HEK293 (cell line): ENCODE measurements around the gene BTNL8.

Experiments used
- CTCF ChIA-PET: fragments of 350-600 bp; formaldehyde crosslinking; extraction: SDS; loops from one replicate; lab custom pipeline; 2021; ENCODE audit warnings: antibody characterized with exemption; lab: Yijun Ruan, JAX
- POLR2A ChIA-PET: fragments of 300-600 bp; formaldehyde crosslinking; extraction: SDS; loops from one replicate; lab custom pipeline; 2020; ENCODE audit warnings: antibody characterized with exemption, inconsistent platforms; lab: Yijun Ruan, JAX
- H3K27ac ChIP-seq: fragments of 200-500 bp; sonication (Bioruptor generic); 2 replicates; pipeline ENCODE4 v1.5.1; 2014; ENCODE audit warnings: low read depth, low read length, control low read depth, inconsistent platforms; ENCODE audit errors: extremely low read depth
- H3K36me3 ChIP-seq, 2 experiments: fragments of 200-500 bp in 1 of 2; sonication (Bioruptor generic) in 1 of 2; 1 replicate in 1 of 2; 2 replicates in 1 of 2; pipeline ENCODE4 v1.5.1; 2014 to 2017; ENCODE audit warnings: inconsistent platforms in 2 of 2, low read length in 2 of 2; ENCODE audit not compliant: control insufficient read depth in 2 of 2, insufficient read depth in 1 of 2
- H3K4me1 ChIP-seq: fragments of 200-500 bp; sonication (Bioruptor generic); 2 replicates; pipeline ENCODE4 v1.5.1; 2014; ENCODE audit warnings: mild to moderate bottlenecking, low read length, inconsistent platforms; ENCODE audit not compliant: control insufficient read depth, insufficient read depth
- H3K4me3 ChIP-seq: 2 replicates; pipeline ENCODE4 v1.5.1; 2011; ENCODE audit warnings: low read depth, mild to moderate bottlenecking, control low read depth, low read length, moderate library complexity
- H3K9me3 ChIP-seq: fragments of 200-500 bp; sonication (Bioruptor generic); 2 replicates; pipeline ENCODE4 v1.5.1; 2014; ENCODE audit warnings: low read depth, low read length, inconsistent platforms; ENCODE audit not compliant: control insufficient read depth, insufficient read depth
- BCL11B ChIP-seq: fragments of 450-650 bp; formaldehyde crosslinking; IDR thresholded peaks from 2 replicates; pipeline ENCODE4 v1.5.1; 2016; ENCODE audit warnings: low read depth, missing biosample characterization, missing genetic modification characterization
- FEZF1 ChIP-seq: fragments of 450-650 bp; formaldehyde crosslinking; IDR thresholded peaks from 2 replicates; pipeline ENCODE4 v1.5.1; 2016; ENCODE audit warnings: missing biosample characterization, missing genetic modification characterization
- GLIS2 ChIP-seq: fragments of 450-650 bp; formaldehyde crosslinking; IDR thresholded peaks from 2 replicates; pipeline ENCODE4 v1.5.1; 2016; ENCODE audit warnings: missing biosample characterization, missing genetic modification characterization
- RBAK ChIP-seq: fragments of 450-650 bp; formaldehyde crosslinking; IDR thresholded peaks from 2 replicates; pipeline ENCODE4 v1.5.1; 2016; ENCODE audit warnings: missing biosample characterization, missing genetic modification characterization
- YY1 ChIP-seq: fragments of 450-650 bp; formaldehyde crosslinking; IDR thresholded peaks from 2 replicates; pipeline ENCODE4 v1.5.1; 2018; ENCODE audit warnings: missing biosample characterization, missing genetic modification characterization
- ZIC2 ChIP-seq: fragments of 450-650 bp; formaldehyde crosslinking; IDR thresholded peaks from 2 replicates; pipeline ENCODE4 v1.5.1; 2016; ENCODE audit warnings: missing biosample characterization, missing genetic modification characterization
- ZNF114 ChIP-seq: fragments of 450-650 bp; formaldehyde crosslinking; IDR thresholded peaks from 2 replicates; pipeline ENCODE4 v1.5.0; 2017; ENCODE audit warnings: missing biosample characterization, missing genetic modification characterization
- ZNF121 ChIP-seq: fragments of 450-650 bp; formaldehyde crosslinking; IDR thresholded peaks from 2 replicates; pipeline ENCODE4 v1.5.1; 2016; ENCODE audit warnings: missing biosample characterization, missing genetic modification characterization
- ZNF184 ChIP-seq: fragments of 450-650 bp; IDR thresholded peaks from 2 replicates; pipeline ENCODE4 v1.5.1; 2018; ENCODE audit warnings: missing biosample characterization, mild to moderate bottlenecking, missing genetic modification characterization
- ZNF292 ChIP-seq: fragments of 450-650 bp; formaldehyde crosslinking; IDR thresholded peaks from 2 replicates; pipeline ENCODE4 v1.5.1; 2016; ENCODE audit warnings: low read depth, missing biosample characterization, missing genetic modification characterization, borderline replicate concordance
- ZNF341 ChIP-seq: fragments of 450-650 bp; formaldehyde crosslinking; IDR thresholded peaks from 2 replicates; pipeline ENCODE4; 2016; ENCODE audit warnings: low read depth, missing biosample characterization, missing genetic modification characterization
- ZNF394 ChIP-seq: fragments of 450-650 bp; formaldehyde crosslinking; IDR thresholded peaks from 2 replicates; pipeline ENCODE4 v1.5.1; 2016; ENCODE audit warnings: missing biosample characterization, missing genetic modification characterization, mild to moderate bottlenecking, moderate library complexity, borderline replicate concordance
- ZNF416 ChIP-seq: fragments of 450-650 bp; formaldehyde crosslinking; IDR thresholded peaks from 2 replicates; pipeline ENCODE4 v1.5.1; 2016; ENCODE audit warnings: missing biosample characterization, missing genetic modification characterization
- ZNF423 ChIP-seq: fragments of 450-650 bp; formaldehyde crosslinking; IDR thresholded peaks from 2 replicates; pipeline ENCODE4 v1.5.1; 2016; ENCODE audit warnings: missing biosample characterization, missing genetic modification characterization
- ZNF501 ChIP-seq: fragments of 450-650 bp; formaldehyde crosslinking; IDR thresholded peaks from 2 replicates; pipeline ENCODE4 v1.5.1; 2016; ENCODE audit warnings: missing biosample characterization, missing genetic modification characterization
- ZNF585B ChIP-seq: fragments of 450-650 bp; formaldehyde crosslinking; IDR thresholded peaks from 2 replicates; pipeline ENCODE4 v1.5.1; 2016; ENCODE audit warnings: missing biosample characterization, missing genetic modification characterization
- ZNF596 ChIP-seq: fragments of 450-650 bp; IDR thresholded peaks from 2 replicates; pipeline ENCODE4 v1.5.0; 2018; ENCODE audit warnings: missing biosample characterization, mild to moderate bottlenecking, missing genetic modification characterization, moderate library complexity
- ZNF664 ChIP-seq: fragments of 450-650 bp; formaldehyde crosslinking; IDR thresholded peaks from 2 replicates; pipeline ENCODE4 v1.5.1; 2016; ENCODE audit warnings: missing biosample characterization, missing genetic modification characterization
- ZSCAN16 ChIP-seq: fragments of 450-650 bp; formaldehyde crosslinking; IDR thresholded peaks from 2 replicates; pipeline ENCODE4 v1.5.1; 2016; ENCODE audit warnings: missing biosample characterization, missing genetic modification characterization
- TF ChIP-seq, protein P1 (sequence below): IDR thresholded peaks from 2 replicates; pipeline ENCODE4 v1.6.1; 2011; ENCODE audit warnings: mild to moderate bottlenecking, low read depth, low read length, borderline replicate concordance
- TF ChIP-seq, protein P2 (sequence below): fragments of 450-650 bp; formaldehyde crosslinking; IDR thresholded peaks from 2 replicates; pipeline ENCODE4 v1.5.1; 2016; ENCODE audit warnings: missing biosample characterization, missing genetic modification characterization
- TF ChIP-seq, protein P3 (sequence below): sonication (generic); formaldehyde crosslinking; IDR thresholded peaks from 2 replicates; pipeline ENCODE4 v1.8.1; 2022; ENCODE audit warnings: mild to moderate bottlenecking, moderate library complexity, missing genetic modification reagents
- TF ChIP-seq, protein P4 (sequence below): fragments of 450-650 bp; formaldehyde crosslinking; IDR thresholded peaks from 2 replicates; pipeline ENCODE4 v1.5.1; 2016; ENCODE audit warnings: missing biosample characterization, missing genetic modification characterization
- TF ChIP-seq, protein P5 (sequence below): fragments of 450-650 bp; formaldehyde crosslinking; IDR thresholded peaks from 2 replicates; pipeline ENCODE4 v1.5.1; 2016; ENCODE audit warnings: missing biosample characterization, missing genetic modification characterization
- TF ChIP-seq, protein P6 (sequence below): fragments of 450-650 bp; formaldehyde crosslinking; IDR thresholded peaks from 2 replicates; pipeline ENCODE4 v1.5.1; 2016; ENCODE audit warnings: missing biosample characterization, missing genetic modification characterization

The BTNL8 gene

DNA sequence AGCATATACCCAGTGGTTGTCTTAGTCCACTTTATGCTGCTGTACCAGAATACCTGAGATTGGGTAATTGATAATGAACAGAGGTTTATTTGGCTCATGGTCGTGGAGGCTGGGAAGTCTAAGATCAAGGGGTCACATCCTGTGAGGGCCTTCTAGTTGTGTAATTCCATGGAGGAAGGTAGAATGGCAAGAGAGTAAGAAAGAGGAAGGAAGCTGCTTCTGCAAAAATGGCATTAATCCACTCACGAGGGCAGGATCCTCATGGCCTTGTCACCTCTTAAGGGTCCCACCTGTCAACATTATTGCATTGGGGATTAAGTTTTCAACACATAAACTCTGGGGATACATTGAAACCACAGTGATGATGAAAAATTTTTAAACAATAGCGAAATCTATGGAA, 17.0 kb downstream of the BTNL8 start:
- CTCF ChIA-PET: no interaction called here
- H3K4me3 ChIP-seq: no peak overlapping the region
- POLR2A ChIA-PET: no interaction called here
- H3K36me3 ChIP-seq: no peaks in the 10 kb centered on the region
- H3K9me3 ChIP-seq: no peaks in the 10 kb centered on the region
- H3K27ac ChIP-seq: no peak overlapping the region
- no peak for TF ChIP-seq ZNF341
- TF ChIP-seq BCL11B (tag by site-specific recombination): no peak
- no peak for TF ChIP-seq ZNF292
- no peak for TF ChIP-seq ZNF184 (tag by site-specific recombination)
- no peak for TF ChIP-seq GLIS2 (tag by site-specific recombination)
- TF ChIP-seq ZNF664: no peak
- TF ChIP-seq ZNF596: no peak
- TF ChIP-seq, all 188 proteins: peak for 0
- no peaks in the 10 kb centered on the region for H3K4me1 ChIP-seq

DNA sequence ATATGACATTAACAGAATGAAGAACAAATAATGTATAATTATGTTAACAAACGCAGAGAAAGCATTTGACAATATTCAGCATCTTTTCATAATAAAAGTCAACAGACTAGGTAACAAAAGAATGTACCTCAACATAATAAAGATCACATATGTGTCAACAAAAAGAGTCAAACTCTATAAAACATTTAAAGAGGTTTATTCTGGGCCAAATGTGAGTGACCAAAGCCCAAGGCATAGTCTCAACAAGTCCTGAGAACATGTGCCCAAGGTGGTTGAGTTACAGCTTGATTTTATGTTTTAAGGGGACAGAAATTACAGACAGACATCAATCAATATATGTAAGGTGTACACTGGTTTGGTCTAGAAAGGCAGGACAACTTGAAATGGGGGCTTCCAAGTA, 19.4 kb downstream of the BTNL8 start:
- H3K27ac ChIP-seq: no peak overlapping the region
- TF ChIP-seq ZNF416 (tag by site-specific recombination) (no peak), ZIC2 (no peak), RBAK (tag by site-specific recombination) (no peak), FEZF1 (no peak), ZNF501 (no peak), ZNF394 (tag by site-specific recombination) (no peak), ZNF121 (tag by site-specific recombination) (no peak)
- TF ChIP-seq, protein P1, sequence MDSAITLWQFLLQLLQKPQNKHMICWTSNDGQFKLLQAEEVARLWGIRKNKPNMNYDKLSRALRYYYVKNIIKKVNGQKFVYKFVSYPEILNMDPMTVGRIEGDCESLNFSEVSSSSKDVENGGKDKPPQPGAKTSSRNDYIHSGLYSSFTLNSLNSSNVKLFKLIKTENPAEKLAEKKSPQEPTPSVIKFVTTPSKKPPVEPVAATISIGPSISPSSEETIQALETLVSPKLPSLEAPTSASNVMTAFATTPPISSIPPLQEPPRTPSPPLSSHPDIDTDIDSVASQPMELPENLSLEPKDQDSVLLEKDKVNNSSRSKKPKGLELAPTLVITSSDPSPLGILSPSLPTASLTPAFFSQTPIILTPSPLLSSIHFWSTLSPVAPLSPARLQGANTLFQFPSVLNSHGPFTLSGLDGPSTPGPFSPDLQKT: no peak
- TF ChIP-seq, protein P2, sequence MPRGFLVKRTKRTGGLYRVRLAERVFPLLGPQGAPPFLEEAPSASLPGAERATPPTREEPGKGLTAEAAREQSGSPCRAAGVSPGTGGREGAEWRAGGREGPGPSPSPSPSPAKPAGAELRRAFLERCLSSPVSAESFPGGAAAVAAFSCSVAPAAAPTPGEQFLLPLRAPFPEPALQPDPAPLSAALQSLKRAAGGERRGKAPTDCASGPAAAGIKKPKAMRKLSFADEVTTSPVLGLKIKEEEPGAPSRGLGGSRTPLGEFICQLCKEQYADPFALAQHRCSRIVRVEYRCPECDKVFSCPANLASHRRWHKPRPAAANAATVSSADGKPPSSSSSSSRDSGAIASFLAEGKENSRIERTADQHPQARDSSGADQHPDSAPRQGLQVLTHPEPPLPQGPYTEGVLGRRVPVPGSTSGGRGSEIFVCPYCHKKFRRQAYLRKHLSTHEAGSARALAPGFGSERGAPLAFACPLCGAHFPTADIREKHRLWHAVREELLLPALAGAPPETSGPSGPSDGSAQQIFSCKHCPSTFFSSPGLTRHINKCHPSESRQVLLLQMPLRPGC (tag by site-specific recombination): no peak
- TF ChIP-seq, protein P3, sequence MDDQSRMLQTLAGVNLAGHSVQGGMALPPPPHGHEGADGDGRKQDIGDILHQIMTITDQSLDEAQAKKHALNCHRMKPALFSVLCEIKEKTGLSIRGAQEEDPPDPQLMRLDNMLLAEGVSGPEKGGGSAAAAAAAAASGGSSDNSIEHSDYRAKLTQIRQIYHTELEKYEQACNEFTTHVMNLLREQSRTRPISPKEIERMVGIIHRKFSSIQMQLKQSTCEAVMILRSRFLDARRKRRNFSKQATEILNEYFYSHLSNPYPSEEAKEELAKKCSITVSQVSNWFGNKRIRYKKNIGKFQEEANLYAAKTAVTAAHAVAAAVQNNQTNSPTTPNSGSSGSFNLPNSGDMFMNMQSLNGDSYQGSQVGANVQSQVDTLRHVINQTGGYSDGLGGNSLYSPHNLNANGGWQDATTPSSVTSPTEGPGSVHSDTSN (CRISPR knock-in tag): no peak
- TF ChIP-seq, protein P4, sequence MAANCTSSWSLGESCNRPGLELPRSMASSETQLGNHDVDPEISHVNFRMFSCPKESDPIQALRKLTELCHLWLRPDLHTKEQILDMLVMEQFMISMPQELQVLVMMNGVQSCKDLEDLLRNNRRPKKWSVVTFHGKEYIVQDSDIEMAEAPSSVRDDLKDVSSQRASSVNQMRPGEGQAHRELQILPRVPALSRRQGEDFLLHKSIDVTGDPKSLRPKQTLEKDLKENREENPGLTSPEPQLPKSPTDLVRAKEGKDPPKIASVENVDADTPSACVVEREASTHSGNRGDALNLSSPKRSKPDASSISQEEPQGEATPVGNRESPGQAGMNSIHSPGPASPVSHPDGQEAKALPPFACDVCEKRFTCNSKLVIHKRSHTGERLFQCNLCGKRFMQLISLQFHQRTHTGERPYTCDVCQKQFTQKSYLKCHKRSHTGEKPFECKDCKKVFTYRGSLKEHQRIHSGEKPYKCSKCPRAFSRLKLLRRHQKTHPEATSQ: no peak
- TF ChIP-seq, all 188 proteins: peak for 0
- no peaks in the 10 kb centered on the region for H3K36me3 ChIP-seq
- POLR2A ChIA-PET: no interaction called here
- CTCF ChIA-PET: interaction anchor here (1.3 kb wide), 1 partner anchor 49 kb away, joined by 4 read pairs; no protein-coding TSS in a partner anchor
- no peak overlapping the region for H3K4me3 ChIP-seq
- no peaks in the 10 kb centered on the region for H3K4me1 ChIP-seq
- H3K9me3 ChIP-seq: no peaks in the 10 kb centered on the region

DNA sequence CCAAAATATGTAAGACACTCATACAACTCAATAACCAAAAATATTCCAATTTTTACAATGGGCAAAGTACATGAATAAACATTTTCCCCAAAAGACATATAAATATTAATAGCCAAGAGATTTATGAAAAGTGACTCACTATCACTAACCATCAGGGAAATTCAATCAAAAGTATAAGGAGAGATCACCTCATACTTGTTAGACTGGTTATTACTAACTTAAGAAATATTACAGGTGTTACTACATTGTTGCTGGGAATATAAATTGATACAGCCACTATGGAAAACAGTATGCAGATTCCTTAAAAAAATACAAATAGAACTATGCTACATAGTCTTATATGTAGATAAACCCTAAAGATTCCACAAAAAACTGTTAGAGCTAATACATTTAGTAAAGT, 21.8 kb downstream of the BTNL8 start:
- ChIA-PET POLR2A (no interaction called here), CTCF (no interaction called here)
- Histone ChIP-seq H3K4me1 (no peaks in the 10 kb centered on the region), H3K4me3 (no peak overlapping the region), H3K27ac (no peak overlapping the region), H3K36me3 (no peaks in the 10 kb centered on the region), H3K9me3 (no peaks in the 10 kb centered on the region)
- TF ChIP-seq ZSCAN16 (tag by site-specific recombination): no peak
- TF ChIP-seq, protein P5, sequence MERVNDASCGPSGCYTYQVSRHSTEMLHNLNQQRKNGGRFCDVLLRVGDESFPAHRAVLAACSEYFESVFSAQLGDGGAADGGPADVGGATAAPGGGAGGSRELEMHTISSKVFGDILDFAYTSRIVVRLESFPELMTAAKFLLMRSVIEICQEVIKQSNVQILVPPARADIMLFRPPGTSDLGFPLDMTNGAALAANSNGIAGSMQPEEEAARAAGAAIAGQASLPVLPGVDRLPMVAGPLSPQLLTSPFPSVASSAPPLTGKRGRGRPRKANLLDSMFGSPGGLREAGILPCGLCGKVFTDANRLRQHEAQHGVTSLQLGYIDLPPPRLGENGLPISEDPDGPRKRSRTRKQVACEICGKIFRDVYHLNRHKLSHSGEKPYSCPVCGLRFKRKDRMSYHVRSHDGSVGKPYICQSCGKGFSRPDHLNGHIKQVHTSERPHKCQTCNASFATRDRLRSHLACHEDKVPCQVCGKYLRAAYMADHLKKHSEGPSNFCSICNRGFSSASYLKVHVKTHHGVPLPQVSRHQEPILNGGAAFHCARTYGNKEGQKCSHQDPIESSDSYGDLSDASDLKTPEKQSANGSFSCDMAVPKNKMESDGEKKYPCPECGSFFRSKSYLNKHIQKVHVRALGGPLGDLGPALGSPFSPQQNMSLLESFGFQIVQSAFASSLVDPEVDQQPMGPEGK (tag by site-specific recombination): no peak
- no peak for TF ChIP-seq YY1 (tag by site-specific recombination)
- no peak for TF ChIP-seq ZNF114
- TF ChIP-seq ZNF585B (tag by site-specific recombination): no peak
- TF ChIP-seq, protein P6, sequence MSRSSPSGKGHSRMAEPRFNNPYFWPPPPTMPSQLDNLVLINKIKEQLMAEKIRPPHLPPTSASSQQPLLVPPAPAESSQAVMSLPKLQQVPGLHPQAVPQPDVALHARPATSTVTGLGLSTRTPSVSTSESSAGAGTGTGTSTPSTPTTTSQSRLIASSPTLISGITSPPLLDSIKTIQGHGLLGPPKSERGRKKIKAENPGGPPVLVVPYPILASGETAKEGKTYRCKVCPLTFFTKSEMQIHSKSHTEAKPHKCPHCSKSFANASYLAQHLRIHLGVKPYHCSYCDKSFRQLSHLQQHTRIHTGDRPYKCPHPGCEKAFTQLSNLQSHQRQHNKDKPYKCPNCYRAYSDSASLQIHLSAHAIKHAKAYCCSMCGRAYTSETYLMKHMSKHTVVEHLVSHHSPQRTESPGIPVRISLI: no peak
- TF ChIP-seq ZNF423 (tag by site-specific recombination): no peak
